Peyer's patch (tissue), 4 donors: Measurements from ENCODE around the gene TBX3.

Experiments used
- CTCF ChIP-seq, 6 experiments: fragments of 450-650 bp in 4 of 6; fragments of 200-600 bp in 2 of 6; sonication (generic) in 1 of 6; IDR thresholded peaks; one replicate each; pipeline ENCODE4 v1.5.1; 2017 to 2019; ENCODE audit warnings: antibody characterized with exemption in 6 of 6, mild to moderate bottlenecking in 3 of 6, moderate library complexity in 1 of 6
- POLR2A ChIP-seq, 2 donors: fragments of 450-650 bp; IDR thresholded peaks; one replicate each; pipeline ENCODE4 v1.5.1; 2017; ENCODE audit warnings: antibody characterized with exemption in 2 of 2, mild to moderate bottlenecking in 2 of 2, moderate library complexity in 2 of 2

- TF ChIP-seq CTCF (IDR thresholded peaks at IDR 0.05) (no peak), POLR2A (IDR thresholded peaks at IDR 0.05) (no peak)
Observed at GRCh38 chr12:114685320-114685781, 1.4 kb upstream of the TBX3 start.
